Daoy (cell line): ENCODE measurements around the gene EEF1AKMT2. TPM values are rescaled to one million over a fixed set of nuclear protein-coding genes. Genes with fewer than 3 reads are reported as not detected.
"Not testable (repeated sequence)": the region's sequence is repeated elsewhere in the genome, so short reads cannot be mapped to it uniquely, and the experiment has no call there.

Source experiments
- DNase-seq: peaks from one replicate; pipeline ENCODE4 v3.0.0-alpha.2; 2015; ENCODE audit warnings: low read depth
- total RNA-seq: library from RNA; depleted of rRNA; stranded (reverse); fragments of >200 nt; shearing (Covaris generic); gene quantifications from 2 replicates; pipeline ENCODE4 v1.2.3, GENCODE V29; 2014

The EEF1AKMT2 gene
- total RNA-seq, 1 experiment from 2014 or later, result 43.0 TPM

DNA sequence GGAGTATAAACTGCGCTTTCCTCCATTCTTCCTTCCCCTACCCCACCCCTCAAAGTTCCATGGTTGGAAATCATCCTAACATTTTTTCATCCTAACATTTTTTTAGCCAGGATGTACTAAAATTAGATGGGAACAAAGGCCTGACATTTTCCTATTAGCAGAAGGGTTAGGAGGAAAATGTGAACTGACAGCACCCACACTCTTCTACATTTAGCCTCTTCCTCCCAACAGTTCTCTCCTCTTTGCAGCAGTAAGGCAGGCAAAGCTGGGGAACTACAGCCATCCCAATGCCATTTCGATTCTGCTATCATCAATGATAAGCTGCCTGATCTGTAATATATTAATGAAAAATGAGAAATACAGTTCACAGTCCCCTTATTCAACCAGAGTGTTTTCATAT lies 36.1 kb downstream of the EEF1AKMT2 start:
- DNase-seq, result no peak

DNA sequence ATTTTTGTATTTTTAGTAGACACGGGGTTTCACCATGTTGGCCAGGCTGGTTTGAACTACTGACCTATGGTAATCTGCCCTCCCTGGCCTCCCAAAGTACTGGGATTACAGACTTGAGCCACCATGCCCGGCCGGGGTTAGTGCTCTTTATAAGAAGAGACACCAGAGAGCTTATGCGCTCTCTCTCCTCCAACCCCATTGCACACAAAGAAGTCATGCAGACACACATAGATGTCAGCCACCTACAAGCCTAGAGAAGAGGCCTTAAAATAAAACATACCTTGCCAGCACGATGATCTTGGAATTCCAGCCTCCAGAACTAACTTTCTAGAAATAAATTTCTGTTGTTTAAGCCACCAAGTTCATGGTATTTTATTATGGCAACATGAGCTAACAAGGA lies 37.5 kb downstream of the EEF1AKMT2 start:
- no peak for DNase-seq

DNA sequence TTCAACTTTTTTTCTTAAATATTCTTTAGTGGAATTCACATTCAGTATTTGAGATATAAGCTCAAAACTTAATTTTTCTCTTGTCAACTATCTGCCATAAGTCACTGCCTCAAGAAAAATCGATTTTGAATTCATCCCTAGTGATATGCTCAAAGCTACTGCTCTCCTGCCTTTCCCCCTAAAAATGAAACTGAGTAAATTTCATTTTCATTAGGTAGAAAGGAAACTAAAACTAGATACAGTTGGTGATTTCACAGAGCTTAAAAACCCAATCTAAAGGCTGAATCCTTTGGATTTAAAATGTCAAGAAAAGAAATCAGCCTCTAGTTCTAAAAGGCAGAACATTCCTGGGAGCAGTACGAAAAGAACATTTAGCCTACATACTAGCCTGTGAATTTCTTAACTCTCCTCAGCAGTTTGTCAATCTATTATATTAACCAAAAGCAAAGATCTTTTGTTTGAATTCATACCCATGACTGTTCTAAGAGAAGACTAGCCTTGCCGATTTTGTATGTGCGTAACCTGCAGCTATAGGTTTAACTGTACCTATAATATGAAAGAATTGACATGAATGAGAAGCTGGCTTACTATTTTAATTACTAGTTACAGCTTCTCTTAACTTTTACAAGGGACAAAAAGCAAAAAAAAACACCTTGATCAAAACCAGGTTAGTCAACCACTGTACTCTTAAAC lies 42.6 kb downstream of the EEF1AKMT2 start:
- no peak for DNase-seq

DNA sequence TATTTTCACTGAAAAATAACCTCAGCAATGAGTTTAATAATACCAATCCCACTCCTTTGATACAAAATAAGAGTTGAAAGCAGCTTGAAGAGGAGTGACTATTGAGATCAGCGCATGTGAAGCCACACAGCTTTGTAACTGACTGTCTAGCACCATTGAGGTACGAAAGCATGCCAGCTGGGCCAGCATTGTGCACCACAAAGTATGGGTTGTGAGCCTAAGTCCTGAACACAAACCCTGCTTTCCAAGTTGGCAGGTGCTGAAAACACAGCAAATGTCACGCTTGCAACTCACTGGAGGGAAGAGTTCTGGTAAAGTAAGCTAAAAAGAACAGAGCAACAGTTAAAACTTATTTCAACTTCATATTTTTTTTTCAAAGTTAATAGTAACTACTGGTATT lies 43.5 kb downstream of the EEF1AKMT2 start:
- no peak for DNase-seq

DNA sequence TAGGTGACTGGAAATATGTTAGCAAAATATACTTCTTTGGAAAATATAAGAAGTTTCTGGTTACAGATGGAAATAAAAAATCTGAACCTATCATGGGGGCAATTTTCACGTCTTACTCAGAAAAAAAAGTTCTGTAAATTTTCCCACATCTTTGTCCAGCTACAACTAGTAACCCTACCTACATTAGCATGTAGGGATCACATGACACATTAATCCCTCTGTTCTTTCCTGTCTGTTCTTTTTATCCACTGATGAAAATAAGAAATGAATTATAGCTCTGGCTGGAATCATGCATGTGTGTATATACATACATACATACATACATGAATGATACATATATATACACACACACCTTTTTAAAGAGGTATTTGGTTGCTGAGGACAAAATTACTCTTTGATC lies 43.9 kb downstream of the EEF1AKMT2 start:
- DNase-seq, result no peak

DNA sequence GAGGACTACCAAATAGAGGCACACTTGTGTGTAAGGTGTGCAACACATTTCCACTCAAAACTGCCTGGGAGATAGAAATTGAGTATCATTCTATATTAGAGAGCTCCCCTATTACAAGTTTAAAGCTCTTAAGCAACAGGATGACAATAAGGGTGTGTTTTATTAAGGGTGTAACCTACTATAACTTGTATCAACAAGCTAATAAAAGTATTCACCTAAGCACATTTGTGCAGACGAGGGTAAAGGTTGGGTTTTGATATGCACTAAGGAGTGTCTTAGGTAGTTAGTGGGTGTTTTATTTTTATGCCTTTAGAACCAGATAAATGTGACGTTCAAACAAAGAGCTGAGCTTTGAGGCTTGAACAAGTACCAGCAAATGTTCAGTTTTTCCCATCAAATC lies 44.7 kb downstream of the EEF1AKMT2 start:
- no peak for DNase-seq

DNA sequence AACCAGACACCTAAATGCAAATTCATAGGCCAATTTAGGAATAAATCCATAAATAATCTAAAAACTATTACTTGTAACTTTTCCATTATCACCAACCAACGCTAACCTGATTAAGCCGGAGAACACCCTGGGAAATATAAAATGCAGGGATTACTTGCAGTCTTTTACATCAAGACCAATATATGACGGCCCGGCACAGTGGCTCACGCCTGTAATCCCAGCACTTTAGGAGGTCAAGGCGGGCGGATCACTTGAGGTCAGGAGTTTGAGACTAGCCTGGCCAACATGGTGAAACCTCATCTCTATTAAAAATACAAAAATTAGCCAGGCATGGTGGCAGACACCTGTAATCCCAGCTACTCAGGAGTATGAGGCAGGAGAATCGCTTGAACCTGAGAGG lies 45.2 kb downstream of the EEF1AKMT2 start:
- not testable (repeated sequence) for DNase-seq

DNA sequence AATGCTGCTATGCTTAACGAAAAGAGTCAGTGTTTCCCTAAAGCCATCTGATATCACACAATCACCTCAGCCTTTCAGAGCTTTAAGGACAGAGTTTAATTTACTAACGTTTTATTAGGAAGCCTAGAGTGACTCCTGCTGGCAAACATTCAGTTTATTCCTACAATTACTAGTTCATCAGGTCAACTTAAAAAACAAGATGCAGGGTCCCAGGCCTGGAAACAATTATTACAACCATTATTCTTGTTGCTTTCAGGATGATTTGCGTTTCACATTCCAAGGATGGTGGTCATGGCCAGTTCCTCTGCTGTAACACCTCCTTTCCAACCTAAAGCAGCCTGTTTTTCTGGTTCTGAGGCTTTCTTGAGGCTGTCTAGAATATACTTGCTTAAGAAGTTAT lies 46.0 kb downstream of the EEF1AKMT2 start:
- DNase-seq, result no peak

DNA sequence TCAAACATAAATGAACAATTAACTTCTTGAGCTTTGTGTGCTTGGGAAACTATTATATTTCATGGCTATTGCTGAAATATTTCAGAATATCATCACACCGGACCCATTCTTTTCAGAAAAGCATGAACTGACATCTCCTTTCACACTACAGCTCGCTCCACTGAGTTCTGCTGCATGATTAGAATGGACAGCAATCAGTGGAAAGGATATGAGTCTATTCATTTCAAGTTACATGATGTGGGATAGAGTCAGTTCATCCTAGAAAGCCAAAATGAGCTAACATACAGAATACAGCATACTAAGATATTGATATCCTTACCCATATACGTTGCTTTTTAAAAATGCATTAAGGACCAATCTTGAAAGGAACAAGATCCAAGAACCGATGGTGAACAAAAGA lies 46.4 kb downstream of the EEF1AKMT2 start:
- no peak for DNase-seq

DNA sequence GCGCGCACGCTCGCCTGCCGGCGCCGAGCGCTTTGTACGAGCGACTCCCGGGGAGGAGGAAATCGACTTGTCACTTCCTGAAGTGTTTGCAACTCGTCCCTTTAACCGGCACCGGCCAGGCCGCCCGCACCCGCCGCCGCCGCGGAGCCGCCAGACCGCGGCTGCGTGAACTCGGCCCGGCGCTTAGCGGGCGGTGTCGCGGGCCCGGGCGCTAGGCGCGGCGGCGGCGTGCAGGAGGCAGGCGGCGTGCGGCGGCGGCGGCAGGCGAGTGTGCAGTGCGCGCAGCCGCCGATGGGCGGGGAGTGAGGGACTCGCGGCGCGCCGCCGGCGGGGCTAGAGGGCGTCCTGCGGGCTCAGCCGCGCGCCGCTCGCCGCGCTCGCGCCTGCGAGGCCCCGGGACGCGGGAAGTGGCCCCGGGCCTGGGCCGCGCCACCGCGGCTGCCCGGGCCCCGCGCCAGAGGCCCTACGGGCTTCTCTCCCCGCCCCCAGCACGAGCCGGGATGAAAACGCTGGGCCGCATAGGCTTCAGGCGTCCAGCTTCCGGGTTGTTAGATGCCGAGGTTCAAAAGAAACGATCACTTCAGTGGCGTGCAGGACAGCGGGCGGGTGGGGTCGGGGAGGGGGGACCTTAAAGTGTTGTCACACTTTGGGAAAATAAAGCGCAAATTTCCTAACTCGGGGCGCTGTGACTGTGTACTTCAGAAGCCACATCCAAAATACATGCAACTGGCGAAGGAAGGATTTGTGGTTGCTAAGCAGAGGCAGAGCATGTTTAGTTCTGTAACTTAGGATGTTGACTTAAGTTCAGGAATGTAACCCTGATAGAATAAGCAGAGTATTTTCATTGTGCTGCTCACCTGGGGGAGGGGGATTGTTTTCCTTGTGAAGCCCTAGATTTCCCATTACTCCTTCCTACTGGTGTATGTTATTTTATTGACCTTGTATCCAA lies 47.3 kb downstream of the EEF1AKMT2 start, which contains the start of gene FAM53B:
Gene FAM53B, minus strand, starts transcription at position 277 of the 949 bp plus-strand sequence. CDS start 37,665 bp downstream, outside the sequence.
- peak; percentile 87 for DNase-seq

DNA sequence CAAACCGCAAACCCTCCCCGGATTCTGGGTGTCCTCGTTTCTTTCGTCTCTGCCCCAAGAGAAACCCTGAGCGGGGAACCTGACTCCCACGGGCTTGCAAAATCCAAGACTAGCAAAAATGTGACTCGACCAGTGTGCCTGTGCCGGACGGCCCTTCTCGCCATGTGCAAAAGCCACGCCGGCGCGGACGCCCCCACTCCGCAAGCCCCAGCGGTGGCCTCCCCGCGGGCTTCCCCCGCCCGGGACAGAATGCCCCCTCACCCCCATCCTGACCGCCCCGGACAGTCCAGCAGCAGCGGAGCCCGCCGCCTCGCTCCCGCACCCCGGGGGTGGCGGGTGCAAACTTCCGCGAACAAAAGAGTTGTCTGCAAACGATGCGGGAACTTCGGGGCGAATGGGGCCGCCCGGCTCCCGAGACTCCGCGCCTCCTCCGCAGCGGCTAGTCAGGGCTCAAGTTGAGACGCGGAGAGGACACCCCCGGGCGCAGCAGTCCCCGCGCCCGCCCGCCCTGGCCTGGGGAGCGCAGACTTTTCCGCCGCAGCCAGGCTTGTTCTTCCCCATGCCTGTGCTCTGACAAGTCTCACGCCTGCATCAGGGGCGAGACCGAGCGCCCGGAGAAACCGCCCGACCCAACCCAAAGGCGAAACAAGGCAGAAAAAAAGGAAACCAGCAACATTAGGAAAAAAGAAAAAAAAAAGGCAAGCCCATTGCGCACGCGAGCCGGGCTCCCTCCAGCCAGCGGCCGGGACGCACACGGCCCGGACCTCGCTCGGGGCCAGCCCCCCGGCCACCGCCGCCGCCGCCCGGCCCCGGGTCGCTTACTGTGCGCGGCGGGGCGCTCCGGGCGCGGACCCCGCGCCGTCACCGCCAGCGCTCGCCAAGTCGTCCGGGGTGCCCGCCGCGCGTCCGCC lies 48.2 kb downstream of the EEF1AKMT2 start:
- DNase-seq, result peak; percentile 38

DNA sequence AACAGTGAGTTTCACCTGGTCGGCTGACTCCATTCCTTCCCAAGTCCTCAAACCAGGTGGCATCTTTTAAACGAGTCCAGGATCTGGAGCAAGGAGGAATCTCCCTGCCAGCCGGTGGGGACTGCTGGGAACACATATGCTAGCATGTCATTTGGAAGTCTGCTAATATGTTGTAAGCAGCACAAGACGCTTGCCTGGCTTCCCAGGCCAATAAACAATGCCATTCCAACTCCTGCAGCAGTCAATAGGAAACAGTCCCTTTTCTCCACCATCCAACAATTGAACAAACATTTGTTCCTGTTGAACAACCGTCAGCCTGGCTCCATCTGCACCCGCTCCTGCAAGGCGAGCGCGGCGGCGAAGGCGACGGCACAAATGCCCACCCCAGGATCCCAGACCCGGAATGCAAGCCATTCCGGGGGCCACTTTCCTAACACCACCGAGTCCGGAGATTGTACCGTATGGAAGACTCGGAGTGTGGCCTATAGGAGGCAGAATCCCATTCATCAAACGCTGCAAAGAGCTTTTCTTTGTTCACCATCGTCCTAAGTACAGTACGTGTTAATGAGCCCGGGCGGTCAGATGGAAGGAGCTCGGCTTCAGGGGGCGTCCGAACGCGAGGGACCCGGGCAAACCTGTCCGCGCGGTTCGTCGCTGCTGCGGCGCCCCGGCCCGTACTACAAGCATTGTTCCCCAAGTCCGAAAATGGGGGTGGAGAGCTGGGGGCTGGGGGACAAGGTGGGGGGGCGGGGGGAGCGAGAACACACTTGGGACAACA lies 49.1 kb downstream of the EEF1AKMT2 start:
- peak; percentile 39 for DNase-seq

DNA sequence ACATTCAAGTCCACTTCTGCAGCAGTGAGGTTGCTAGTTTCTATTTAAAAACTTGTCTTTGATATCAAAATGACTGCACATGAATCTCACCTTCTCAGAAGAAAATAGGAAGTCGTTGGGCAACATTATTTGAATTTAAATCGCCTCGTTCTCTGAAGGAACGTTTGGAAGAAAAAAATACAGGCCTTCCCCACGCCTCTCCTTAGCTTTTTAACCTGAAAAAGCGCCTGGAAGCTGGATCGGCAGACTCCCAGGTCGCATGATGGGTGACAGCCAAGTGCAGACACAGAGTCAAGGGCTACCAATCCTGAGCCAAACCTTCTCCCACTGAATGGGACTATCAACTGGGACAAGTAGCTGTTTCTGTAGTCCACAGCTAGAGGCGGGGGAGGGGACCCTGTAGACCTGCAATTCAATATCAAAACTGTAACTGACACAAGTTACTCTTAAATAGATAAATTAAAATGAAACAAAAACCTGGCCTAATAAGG lies 49.7 kb downstream of the EEF1AKMT2 start:
- DNase-seq, result no peak

DNA sequence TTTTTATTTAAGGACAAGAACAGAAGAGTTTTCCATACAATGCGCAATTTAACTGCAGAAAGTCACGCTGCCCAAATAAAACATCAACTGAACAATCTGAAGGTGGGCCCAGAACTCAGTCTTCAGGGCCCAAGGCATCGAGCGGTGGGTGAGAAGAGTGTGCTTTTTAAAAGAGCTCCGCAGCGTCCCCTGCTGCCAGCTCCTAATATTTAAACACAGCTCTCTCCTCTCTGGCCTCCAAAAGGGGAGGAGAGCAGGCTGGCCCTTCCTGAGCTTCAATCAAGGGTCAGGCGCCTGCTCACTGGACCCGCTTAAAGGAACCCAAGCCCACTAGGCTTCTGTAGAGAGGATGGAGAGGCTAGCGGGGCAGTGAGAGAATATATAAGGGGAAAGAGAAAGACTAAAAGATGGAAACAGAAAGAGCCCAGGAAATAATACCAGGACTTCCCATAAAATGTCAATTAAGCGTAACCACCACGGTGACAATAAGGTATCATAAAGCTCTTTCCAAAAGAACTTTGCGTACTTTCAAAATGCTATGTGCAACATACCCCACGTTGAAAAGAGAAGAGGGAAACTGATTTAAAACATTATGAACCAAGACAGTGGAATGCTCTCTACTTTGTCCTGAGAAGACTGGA lies 50.3 kb downstream of the EEF1AKMT2 start:
- DNase-seq, result peak; percentile 63

DNA sequence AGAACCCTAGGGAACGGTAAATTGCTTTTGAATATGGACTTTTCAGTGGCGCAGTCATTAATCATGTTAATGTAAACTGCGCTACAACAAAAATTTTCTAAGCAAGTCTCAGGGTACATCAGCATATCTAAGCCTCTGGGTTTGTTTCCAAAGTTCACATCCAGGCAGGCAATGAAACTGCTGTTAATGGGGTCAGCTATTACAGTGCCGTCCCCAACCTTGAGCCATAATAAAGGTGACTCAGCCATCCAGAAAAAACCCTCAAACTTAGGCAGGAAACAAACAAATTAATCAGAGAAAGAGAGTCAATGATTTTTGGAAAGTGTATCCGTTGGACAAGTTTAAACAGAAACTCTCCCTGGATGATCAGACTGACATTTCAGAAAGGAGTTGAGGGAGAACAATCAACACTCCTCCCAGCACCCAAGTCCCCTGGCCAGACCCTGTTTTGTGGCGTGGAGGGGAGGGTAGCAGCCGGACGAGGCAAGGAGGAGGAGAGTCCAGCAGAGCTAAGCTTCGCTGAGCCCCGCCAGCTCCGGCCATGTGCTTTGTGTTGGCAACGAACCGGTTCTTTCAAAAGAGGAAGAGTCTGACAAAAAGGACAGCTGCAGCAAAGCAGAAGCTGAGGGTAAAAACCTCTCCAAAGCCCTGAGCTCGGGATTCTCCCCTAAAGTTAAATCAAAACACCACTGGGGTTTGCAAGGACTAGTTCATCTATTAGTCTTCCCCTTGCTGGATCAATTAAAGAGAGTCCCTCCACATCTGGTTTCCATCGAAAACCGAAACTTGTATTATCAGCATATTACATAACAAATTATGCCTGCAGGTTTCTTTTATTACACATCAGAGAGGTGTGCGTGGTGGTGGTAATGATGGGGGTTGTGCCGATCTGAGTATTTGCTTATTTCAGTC lies 51.1 kb downstream of the EEF1AKMT2 start:
- peak; percentile 38 for DNase-seq

DNA sequence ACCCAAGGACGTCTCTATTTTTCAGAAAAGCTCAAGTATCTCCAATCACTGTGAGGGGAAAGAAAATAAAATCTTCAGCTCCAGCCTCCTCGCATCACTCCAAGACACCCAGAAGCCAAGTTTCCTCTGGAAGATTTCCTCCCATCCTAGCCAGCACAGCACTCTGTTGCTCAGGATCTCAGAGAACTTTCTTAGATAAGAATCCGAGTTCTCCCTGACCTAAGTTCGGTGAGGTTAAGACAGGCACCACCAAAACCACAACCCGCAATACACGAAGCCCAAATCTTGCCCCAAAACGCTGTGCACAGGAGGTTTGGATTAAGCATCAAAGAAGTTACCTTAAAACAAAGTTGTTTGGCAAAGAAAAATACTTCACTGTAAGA lies 51.7 kb downstream of the EEF1AKMT2 start:
- DNase-seq, result no peak

DNA sequence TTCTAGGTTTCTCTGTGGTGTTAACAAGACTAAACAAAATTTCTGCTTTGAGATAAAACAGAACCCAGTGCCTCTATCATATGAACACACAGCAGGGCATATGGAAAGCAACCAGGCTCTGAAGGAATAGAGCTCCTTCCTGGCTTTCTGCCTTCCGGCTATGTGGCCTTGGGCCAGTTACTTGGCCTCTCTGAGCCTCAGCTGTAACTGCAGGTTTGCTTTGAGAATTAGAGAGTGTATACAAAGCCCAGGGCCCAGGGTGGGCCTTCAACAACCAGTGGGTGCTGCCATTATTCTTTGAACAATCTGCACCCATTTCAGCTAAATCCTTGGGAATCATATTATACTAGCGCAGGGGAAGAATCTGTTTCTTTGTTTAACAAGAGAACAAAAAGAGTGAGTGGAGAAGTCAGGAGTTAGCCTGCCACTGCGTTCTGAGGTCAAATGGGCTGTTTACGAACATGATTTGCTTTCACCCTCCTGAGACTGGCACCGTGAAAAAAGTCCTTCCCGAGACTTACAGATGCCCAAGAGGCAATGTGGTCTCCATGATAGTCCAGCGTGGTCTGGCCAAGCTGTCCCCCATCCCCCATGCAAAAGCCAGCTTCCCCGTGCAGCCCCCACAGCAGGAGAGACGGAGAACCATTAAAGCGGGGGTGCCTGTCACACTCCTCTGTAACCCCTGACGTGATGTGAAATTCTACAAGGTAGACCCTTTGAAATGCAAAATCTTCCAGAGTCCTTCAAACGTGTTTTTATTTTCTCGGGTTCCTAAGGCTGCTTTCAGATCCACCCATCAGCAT lies 52.4 kb downstream of the EEF1AKMT2 start:
- no peak for DNase-seq

DNA sequence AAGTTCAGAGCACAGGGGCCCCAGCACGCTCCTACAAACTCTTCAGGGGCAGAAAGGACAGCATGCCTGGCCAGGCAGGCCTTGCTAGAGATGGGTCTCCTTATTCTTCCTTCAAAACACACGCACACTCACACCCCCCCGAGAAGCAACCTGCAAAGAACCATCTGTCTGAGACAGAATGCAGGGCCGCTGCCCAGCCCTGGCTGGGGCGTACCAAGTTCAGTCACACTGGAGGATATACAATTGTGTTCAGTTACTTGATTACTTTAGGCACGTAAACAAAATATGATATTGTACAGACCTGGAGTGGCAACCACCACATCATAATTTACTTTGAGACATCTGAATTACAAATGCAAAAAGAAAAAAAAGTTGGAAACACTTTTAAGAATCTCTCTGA lies 53.2 kb downstream of the EEF1AKMT2 start:
- no peak for DNase-seq
